GM21717 (cell line): ENCODE data around the gene MYO1G.
"Not testable (repeated sequence)": the region's sequence is repeated elsewhere in the genome, so short reads cannot be mapped to it uniquely, and the experiment has no call there.

ENCODE experiments used
- ATAC-seq: cut with Tn5 transposase; IDR thresholded peaks from one replicate; pipeline ENCODE4 v1.9.1; 2021; ENCODE audit warnings: mild to moderate bottlenecking, moderate library complexity; ENCODE audit not compliant: unreplicated experiment

The MYO1G gene

GRCh38 chr7:44944821-44945220 lies 34.0 kb downstream of the MYO1G start:
- ATAC-seq = no peak

GRCh38 chr7:44943631-44944030 lies 35.2 kb downstream of the MYO1G start:
- no peak for ATAC-seq

DNA sequence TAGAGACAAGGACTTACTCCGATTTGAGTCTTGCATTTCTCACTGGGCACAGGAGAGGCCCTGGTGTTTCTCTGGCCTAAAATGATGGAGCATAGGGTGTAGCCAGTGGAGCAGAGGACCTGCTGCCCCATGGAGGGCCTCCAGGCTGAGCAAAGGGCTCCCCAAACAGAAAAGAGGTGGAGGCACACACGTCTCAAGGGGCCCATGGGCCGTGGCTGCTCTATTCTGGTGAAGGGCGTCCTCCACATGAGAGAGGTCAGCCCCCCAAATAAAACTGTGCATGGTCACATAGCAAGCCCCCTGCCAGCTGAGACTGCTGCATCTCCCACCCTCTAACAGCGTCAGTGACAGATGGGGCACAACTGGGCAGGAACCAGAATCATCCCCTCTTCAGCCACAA lies 41.4 kb downstream of the MYO1G start:
- ATAC-seq = no peak

GRCh38 chr7:44936322-44936721 lies 42.5 kb downstream of the MYO1G start:
- ATAC-seq = no peak

GRCh38 chr7:44935583-44935982 lies 43.2 kb downstream of the MYO1G start:
- no peak for ATAC-seq

- ATAC-seq = no peak
Measured at GRCh38 chr7:44935016-44935415, 43.8 kb downstream of the MYO1G start.

DNA sequence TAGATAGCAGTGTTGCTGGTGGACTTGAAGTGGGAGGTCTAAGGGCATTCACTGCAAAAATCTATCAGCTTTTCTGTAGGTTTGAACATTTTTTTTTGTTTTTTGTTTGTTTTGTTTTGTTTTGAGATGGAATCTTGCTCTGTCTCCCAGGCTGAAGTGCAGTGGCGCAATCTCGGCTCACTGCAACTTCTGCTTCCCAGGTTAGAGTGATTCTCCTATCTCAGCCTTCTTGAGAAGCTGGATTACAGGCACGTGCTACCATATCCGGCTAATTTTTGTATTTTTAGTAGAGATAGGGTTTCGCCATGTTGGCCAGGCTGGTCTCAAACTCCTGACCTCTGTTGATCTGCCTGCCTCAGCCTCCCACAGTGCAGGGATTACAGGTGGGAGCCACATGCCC lies 44.3 kb downstream of the MYO1G start:
- ATAC-seq = not testable (repeated sequence)

GRCh38 chr7:44930921-44931320 lies 47.9 kb downstream of the MYO1G start:
- no peak for ATAC-seq

DNA sequence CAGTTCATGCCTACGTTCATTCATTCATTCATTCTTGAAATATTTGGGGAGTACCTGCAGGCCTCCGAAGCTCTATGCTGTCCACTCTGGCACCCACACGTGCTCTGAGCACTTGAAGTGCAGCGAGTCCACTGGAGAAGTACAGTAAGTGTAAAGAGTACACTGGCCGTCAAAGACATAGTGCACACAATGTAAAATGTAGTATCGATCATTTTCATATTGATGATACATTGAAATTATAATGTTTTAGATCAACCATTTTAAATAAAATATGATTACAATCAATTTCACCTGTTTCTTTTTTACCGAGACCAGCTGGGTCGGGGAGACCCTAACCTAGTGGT lies 56.5 kb downstream of the MYO1G start:
- no peak for ATAC-seq

DNA sequence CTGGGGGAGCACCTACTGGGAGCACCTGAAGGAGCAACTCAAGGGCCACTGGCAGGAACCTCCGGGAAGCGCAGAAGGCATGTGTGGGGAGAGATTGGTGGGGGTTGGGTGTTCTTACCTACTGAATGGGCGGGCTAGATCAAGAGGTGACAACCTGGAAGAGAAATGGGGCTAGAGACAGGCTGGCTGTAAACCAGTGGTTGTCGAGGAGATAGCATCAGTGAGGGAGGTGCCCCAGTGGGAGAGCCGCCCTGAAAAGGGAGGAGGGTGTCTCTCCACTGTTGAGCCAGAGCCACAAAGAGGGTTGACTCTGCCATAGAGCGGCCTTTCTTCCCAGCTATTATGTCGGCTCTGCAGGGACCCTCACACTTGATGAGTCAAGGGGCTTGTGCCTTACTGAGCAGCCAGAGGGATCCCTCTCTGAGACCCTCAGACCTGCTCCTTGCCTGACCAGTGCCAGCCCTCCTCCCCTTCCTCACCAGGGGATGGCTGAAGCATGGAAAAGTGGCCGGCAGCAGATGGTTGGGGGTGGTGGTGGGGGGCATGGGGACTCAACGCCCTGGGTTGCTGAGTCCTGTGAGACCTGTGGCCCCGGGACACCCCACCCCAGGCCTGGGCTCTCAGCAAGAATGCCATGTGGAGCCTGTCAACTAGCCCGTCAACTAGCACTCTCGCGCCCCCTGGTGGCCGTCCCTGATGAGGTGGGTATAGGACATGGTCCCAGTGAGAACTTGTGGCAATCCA lies 57.0 kb downstream of the MYO1G start:
- peak; percentile 77 for ATAC-seq

- ATAC-seq = no peak
Measured at GRCh38 chr7:44920119-44920518, 58.7 kb downstream of the MYO1G start.

DNA sequence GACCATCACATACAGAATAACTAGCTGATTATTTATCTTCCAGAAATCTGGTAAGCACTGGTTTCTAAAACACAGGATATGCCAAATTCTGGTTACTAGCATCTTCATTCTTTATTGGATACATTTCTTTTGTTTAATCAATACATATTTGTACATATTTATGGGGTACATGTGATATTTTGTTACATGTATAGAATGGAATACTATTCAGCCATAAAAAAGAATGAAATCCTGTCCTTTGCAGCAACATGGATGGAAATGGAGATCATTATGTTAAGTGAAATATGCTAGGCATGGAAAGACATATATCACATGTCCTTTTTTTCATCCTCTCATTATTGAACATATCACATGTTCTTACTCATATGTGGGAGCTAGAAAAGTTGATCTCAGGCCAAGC lies 60.8 kb downstream of the MYO1G start:
- ATAC-seq = no peak

- ATAC-seq = no peak
Measured at GRCh38 chr7:44917465-44917864, 61.4 kb downstream of the MYO1G start.

DNA sequence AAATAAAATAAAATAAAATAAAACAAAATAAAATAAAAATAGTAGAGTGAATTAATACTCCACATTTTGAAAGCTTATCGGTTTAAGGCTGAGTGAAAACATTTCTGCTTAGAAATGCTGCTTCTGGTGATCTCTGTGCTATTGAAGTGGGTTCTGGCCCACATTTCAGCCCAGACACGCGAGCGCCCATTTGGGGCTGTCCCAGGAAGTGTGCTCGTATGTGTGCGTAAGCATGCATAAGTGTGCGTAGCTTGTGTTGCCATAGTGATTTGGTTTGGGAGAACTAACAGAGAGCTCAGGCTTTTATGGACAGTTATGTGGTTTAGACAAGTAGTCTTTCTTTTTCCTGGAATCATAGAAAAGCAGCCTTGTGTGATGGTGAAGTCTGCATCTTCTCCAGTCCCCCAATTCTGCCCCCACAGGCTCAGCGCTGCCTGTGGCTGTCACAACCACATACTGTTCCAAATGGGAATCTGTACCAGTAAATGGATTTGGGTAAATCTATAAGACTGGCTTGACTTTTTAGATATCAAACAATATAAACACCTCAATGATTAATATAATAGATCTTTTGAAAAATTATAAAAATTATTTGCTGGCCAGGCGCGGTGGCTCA lies 63.7 kb downstream of the MYO1G start:
- no peak for ATAC-seq

GRCh38 chr7:44912775-44913347 lies 66.0 kb downstream of the MYO1G start:
- ATAC-seq = no peak
